ENCODE data around the gene APLF.

Gene APLF

GRCh38 chr2:68500649-68501048, 33.3 kb downstream of the APLF start:
- no peak overlapping the region for H3K4me3 ChIP-seq (ENCODE audit: low read depth, low read length)
- no peak for TF ChIP-seq CTCF (IDR thresholded peaks at IDR 0.05; ENCODE audit: low read depth, low read length, missing control alignments)
- in situ Hi-C loops (cut with HindIII; ENCODE audit: low sequenced_read_pairs): no loop called here
- DNase-seq (ENCODE audit: low read depth): no peak

- no peak overlapping the region for H3K4me3 ChIP-seq (ENCODE audit: low read depth, low read length)
- in situ Hi-C loops (cut with HindIII; ENCODE audit: low sequenced_read_pairs): no loop called here
Observed at GRCh38 chr2:68501768-68502167, 34.4 kb downstream of the APLF start.

GRCh38 chr2:68505603-68506159, 38.3 kb downstream of the APLF start:
- no peak for DNase-seq (ENCODE audit: low read depth)
- no peak overlapping the region for H3K4me3 ChIP-seq (ENCODE audit: low read depth, low read length)
- no peak for TF ChIP-seq CTCF (IDR thresholded peaks at IDR 0.05; ENCODE audit: low read depth, low read length, missing control alignments)
- in situ Hi-C loops (cut with HindIII; ENCODE audit: low sequenced_read_pairs): no loop called here

More at GRCh38 chr2:68501768-68502167, 34.4 kb downstream of the APLF start:
- DNase-seq (ENCODE audit: low read depth): no peak
- TF ChIP-seq CTCF (IDR thresholded peaks at IDR 0.05; ENCODE audit: low read depth, low read length, missing control alignments): no peak

- in situ Hi-C loops (cut with HindIII; ENCODE audit: low sequenced_read_pairs): no loop called here
- TF ChIP-seq CTCF (IDR thresholded peaks at IDR 0.05; ENCODE audit: low read depth, low read length, missing control alignments): no peak
- H3K4me3 ChIP-seq (ENCODE audit: low read depth, low read length): no peak overlapping the region
- DNase-seq (ENCODE audit: low read depth): no peak
Observed at GRCh38 chr2:68506170-68506569, 38.8 kb downstream of the APLF start.

GRCh38 chr2:68512326-68512725, 44.9 kb downstream of the APLF start:
- no peak for TF ChIP-seq CTCF (IDR thresholded peaks at IDR 0.05; ENCODE audit: low read depth, low read length, missing control alignments)
- H3K4me3 ChIP-seq (ENCODE audit: low read depth, low read length): no peak overlapping the region
- in situ Hi-C loops (cut with HindIII; ENCODE audit: low sequenced_read_pairs): no loop called here
- DNase-seq (ENCODE audit: low read depth): no peak

- no peak overlapping the region for H3K4me3 ChIP-seq (ENCODE audit: low read depth, low read length)
- TF ChIP-seq CTCF (IDR thresholded peaks at IDR 0.05; ENCODE audit: low read depth, low read length, missing control alignments): no peak
- DNase-seq (ENCODE audit: low read depth): no peak
- in situ Hi-C loops (cut with HindIII; ENCODE audit: low sequenced_read_pairs): no loop called here
Observed at GRCh38 chr2:68512966-68513365, 45.6 kb downstream of the APLF start.
